HUES64 (cell line): ENCODE measurements around the gene CFAP58.
A peak's percentile ranks its signal among the peaks of the same experiment; 100 is the strongest.

Source experiments
- H3K27ac ChIP-seq: 2 replicates; pipeline ENCODE4 v1.7.0; 2013; ENCODE audit warnings: low read depth, low read length, inconsistent platforms
- H3K27me3 ChIP-seq: 2 replicates; pipeline ENCODE4 v1.6.1; 2013; ENCODE audit warnings: mild to moderate bottlenecking, low read length; ENCODE audit not compliant: insufficient read depth
- H3K36me3 ChIP-seq: 2 replicates; pipeline ENCODE4 v1.6.1; 2013; ENCODE audit warnings: mild to moderate bottlenecking, low read length; ENCODE audit not compliant: insufficient read depth
- H3K4me1 ChIP-seq: 2 replicates; pipeline ENCODE4 v1.6.1; 2013; ENCODE audit warnings: mild to moderate bottlenecking, low read length, moderate library complexity; ENCODE audit not compliant: insufficient read depth
- H3K4me3 ChIP-seq: 2 replicates; pipeline ENCODE4 v1.5.1; 2013; ENCODE audit warnings: mild to moderate bottlenecking, low read length, moderate library complexity
- H3K9ac ChIP-seq: 2 replicates; pipeline ENCODE4 v1.6.1; 2013; ENCODE audit warnings: mild to moderate bottlenecking, low read depth, low read length
- H3K9me3 ChIP-seq: 2 replicates; pipeline ENCODE4 v1.6.1; 2013; ENCODE audit warnings: low read depth, low read length; ENCODE audit not compliant: insufficient read depth
- WGBS: fragments of 150-250, 120-280 bp; methylation state at CpG from one replicate; pipeline ENCODE4 v1.1.7; 2013; ENCODE audit warnings: missing lambda C conversion rate; 5-methylcytosine and 5-hydroxymethylcytosine counted together

Gene CFAP58

DNA sequence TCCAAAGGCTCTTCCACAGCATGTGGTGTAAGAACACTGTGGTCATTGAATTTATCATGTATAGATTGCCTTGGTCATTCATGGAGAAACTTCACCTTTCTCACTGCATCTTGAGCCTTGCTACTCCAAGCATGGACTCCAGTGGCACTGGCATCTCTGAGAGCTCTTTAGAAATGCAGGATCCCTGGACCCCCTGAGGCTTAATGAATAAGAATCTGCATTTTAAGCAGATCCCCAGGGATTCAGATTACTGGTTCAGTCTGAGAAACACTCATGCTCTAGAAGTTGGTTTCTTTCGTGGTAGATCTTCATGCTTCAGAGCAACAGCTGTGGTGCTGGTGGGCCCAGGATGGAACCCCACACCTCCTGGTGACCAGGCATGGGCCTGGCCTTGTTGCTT lies 63.2 kb downstream of the CFAP58 start:
- 67% methylated on average over 1 of the region's 1 CpG for WGBS
- H3K4me3 ChIP-seq = no peak overlapping the region
- H3K36me3 ChIP-seq = no peaks in the 10 kb centered on the region
- no peaks in the 10 kb centered on the region for H3K9me3 ChIP-seq
- no peak overlapping the region for H3K27ac ChIP-seq
- no peaks in the 10 kb centered on the region for H3K27me3 ChIP-seq
- H3K4me1 ChIP-seq = 0 out of 2 replicates have a peak, but pooled peaks cover 2% of the 10 kb centered on the region
- H3K9ac ChIP-seq = no peak overlapping the region

DNA sequence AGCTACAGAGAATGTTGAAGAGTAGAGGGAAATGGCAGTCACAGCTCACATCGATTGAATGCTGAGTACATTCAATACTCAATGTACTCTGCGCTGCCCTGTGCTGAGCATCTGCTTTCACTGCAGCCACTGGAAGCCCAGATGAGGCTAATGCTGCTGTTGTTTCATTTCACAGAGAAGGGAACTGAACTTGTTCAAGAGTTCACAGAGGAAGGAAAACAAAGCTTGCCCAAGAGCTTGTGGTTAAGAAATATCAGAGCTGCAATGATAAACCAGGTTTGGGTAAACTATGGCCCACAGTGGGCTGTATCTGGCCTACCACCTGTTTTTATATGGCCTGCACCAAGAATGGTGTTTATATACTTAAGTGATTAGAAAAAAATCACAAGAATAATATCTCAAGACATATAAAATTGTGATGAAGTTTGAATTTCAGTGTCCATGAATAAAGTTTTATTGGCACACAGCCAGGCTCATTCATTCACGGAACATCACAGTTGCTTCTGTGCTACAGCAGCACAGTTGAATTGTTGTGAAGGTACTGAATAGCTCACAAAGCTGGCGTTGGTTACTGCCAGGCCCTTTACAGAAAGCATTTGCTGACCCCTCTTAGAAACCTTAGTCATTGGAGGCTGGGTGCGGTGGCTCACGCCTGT lies 64.1 kb downstream of the CFAP58 start:
- WGBS = 95% methylated on average over 6 of the region's 6 CpGs
- no peak overlapping the region for H3K9ac ChIP-seq
- 0 out of 2 replicates have a peak, but pooled peaks cover 2% of the 10 kb centered on the region for H3K4me1 ChIP-seq
- no peaks in the 10 kb centered on the region for H3K36me3 ChIP-seq
- H3K27me3 ChIP-seq = no peaks in the 10 kb centered on the region
- no peaks in the 10 kb centered on the region for H3K9me3 ChIP-seq
- H3K27ac ChIP-seq = no peak overlapping the region
- H3K4me3 ChIP-seq = no peak overlapping the region

DNA sequence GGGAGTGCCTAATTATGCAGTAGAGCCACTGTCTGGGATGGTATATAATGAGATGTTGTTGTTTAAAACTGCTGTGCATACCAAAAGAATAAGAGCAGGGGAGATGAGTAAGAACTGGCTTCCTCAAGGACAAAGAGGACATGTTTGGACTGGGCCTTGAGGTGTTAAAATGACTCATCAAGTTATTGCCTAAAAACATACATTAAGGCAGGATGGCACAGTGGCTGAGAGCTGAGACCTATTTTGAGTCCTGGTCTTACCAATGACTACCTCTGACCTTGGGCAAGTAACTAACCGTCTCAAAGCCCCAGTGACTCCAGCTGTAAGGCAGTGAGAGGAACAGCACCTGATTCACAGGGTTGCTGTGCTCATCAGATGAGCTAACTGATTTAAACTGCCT lies 71.1 kb downstream of the CFAP58 start:
- 88% methylated on average over 1 of the region's 1 CpG for WGBS
- peaks cover 10% of the 10 kb centered on the region for H3K4me1 ChIP-seq
- no peaks in the 10 kb centered on the region for H3K36me3 ChIP-seq

DNA sequence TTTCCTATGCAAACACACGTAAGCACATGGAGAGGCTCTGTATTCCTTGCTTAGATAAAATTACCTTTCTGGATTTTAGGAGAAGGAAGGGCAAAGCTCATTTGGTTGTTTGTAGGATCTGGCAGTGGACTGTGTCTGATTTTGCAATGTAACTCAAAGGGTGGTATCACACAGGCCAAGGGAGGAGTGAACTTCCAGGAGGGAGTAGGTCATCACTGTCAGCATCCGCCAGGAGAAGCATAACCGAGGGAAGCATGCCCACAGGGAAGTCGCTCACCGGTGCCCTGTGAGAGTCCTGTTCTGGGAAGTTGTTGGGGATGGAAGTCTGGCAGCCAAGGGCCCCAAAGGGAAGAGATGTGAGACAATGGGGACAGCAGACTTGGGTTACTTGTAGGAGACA lies 74.4 kb downstream of the CFAP58 start:
- peaks cover 18% of the 10 kb centered on the region for H3K4me1 ChIP-seq
- WGBS = 93% methylated on average over 5 of the region's 5 CpGs
- H3K9me3 ChIP-seq = no peaks in the 10 kb centered on the region
- no peaks in the 10 kb centered on the region for H3K36me3 ChIP-seq
- H3K27ac ChIP-seq = no peak overlapping the region
- H3K27me3 ChIP-seq = no peaks in the 10 kb centered on the region
- no peak overlapping the region for H3K9ac ChIP-seq
- H3K4me3 ChIP-seq = no peak overlapping the region

More for the DNA sequence above, 71.1 kb downstream of the CFAP58 start:
- H3K4me3 ChIP-seq = no peak overlapping the region
- no peaks in the 10 kb centered on the region for H3K9me3 ChIP-seq
- H3K27ac ChIP-seq = no peak overlapping the region
- H3K9ac ChIP-seq = no peak overlapping the region
- H3K27me3 ChIP-seq = no peaks in the 10 kb centered on the region

DNA sequence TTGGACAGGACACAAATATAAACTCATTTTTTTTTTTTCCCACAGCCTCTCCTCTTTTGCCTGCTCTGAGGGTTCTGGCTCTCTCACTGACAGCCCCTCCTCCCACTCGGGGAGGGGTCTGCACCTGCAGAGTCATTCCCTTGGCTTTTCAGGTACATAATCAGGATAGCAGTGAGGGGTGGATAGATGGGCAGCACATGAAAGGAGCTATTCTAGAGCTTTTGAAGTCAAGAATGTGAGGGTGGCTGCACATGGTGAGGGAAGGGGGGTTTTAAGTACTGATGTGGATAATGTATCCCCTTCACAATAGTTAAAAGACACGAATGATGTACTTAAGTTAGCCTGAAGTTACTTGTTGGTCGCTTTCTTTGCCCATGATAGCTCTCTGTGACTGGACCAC lies 76.2 kb downstream of the CFAP58 start:
- Histone ChIP-seq H3K9me3 (no peaks in the 10 kb centered on the region), H3K36me3 (no peaks in the 10 kb centered on the region), H3K4me3 (no peak overlapping the region), H3K27ac (peak overlapping the region; percentile 10; the same call in 1 of the 2 replicates), H3K4me1 (peaks cover 18% of the 10 kb centered on the region), H3K27me3 (no peaks in the 10 kb centered on the region), H3K9ac (no peak overlapping the region)
- 11% methylated on average over 3 of the region's 3 CpGs for WGBS

DNA sequence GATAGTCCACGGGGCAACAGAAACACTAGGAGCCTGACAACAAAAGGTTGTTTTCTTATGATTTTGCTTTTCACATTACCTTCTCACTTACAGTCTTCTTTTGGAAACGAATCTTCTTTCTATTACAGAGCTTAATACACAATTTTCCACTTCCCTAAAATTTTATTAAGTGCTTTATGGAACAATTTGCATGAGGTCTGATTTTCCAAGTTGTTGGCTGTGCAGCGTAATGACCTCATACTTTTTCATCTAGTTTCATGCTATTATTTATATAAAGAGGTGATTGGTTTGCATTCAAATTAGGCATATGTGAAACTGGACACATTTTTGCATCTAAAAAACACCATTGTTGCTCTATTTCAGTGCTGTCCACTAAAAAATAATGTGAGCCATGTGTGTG lies 76.7 kb downstream of the CFAP58 start:
- Histone ChIP-seq H3K36me3 (no peaks in the 10 kb centered on the region), H3K9ac (no peak overlapping the region), H3K27me3 (no peaks in the 10 kb centered on the region), H3K4me1 (peaks cover 18% of the 10 kb centered on the region), H3K27ac (no peak overlapping the region; the same call in 1 of the 2 replicates), H3K4me3 (no peak overlapping the region), H3K9me3 (no peaks in the 10 kb centered on the region)
- 67% methylated on average over 3 of the region's 3 CpGs for WGBS

DNA sequence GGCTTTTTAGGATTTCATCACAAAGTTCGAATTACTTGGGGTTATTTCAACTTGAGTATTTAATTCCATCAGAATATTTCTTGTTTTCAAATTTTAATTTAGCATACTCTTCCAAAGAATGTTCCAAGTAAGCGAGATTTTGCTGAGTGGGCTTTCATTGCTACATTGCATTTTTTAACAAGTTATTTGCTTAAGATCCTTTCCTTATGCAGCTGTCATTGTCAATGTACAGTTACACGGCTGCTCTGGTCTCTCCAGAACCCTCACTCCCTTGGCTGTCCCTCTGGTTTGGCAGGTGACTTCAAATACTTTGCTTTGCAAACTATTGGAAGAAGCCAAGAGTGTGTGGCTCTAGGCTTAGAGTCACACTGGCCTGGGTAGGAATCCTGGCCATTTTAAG lies 80.0 kb downstream of the CFAP58 start:
- Histone ChIP-seq H3K9me3 (no peaks in the 10 kb centered on the region), H3K27ac (no peak overlapping the region), H3K9ac (no peak overlapping the region), H3K4me1 (peaks cover 18% of the 10 kb centered on the region), H3K27me3 (no peaks in the 10 kb centered on the region), H3K36me3 (no peaks in the 10 kb centered on the region), H3K4me3 (no peak overlapping the region)
- 90% methylated on average over 2 of the region's 3 CpGs for WGBS

DNA sequence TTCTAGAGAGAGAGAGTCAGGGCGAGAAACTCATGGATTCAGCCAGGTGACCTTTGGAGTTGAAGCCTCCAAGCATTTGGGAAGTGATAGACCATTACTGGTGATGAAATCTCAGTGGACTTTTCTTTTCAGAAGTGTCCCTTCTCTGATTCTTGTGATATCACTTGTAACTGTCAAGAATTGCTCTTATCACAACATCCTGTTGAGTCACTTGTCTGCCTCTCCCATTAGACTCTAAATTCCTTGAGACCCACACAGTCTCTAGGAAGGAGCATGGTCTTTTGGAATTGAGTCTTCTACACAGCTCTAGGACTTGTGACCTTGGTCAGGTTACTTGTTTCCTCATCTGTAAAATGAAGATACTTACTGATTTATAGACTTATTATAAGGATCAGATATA lies 81.0 kb downstream of the CFAP58 start:
- Histone ChIP-seq H3K4me1 (peaks cover 11% of the 10 kb centered on the region), H3K9me3 (no peaks in the 10 kb centered on the region), H3K27me3 (no peaks in the 10 kb centered on the region), H3K27ac (no peak overlapping the region), H3K9ac (no peak overlapping the region), H3K4me3 (no peak overlapping the region), H3K36me3 (no peaks in the 10 kb centered on the region)
- 94% methylated on average over 1 of the region's 1 CpG for WGBS

DNA sequence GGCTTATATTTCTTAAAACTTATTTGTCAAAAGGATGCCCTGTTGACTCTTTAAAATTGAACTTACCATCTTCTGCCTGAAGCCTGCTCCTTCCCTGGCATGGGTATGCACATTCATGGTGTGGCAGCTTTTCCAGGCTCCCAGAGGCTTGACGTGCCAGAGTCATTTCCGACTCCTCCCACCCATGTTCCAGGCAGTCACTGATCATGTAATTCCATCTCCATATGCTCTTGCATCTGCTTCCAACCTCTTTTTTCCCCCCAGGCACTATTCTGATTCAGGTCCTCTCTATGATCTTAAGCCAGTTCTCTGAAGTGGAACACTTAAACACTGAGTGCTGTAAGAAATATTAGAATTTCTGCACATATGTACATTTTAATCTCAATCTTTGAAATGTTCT lies 82.2 kb downstream of the CFAP58 start:
- Histone ChIP-seq H3K4me3 (no peak overlapping the region), H3K27ac (no peak overlapping the region), H3K9ac (no peak overlapping the region), H3K27me3 (no peaks in the 10 kb centered on the region), H3K9me3 (no peaks in the 10 kb centered on the region), H3K36me3 (no peaks in the 10 kb centered on the region), H3K4me1 (no peaks in the 10 kb centered on the region)
- WGBS = 88% methylated on average over 2 of the region's 2 CpGs

DNA sequence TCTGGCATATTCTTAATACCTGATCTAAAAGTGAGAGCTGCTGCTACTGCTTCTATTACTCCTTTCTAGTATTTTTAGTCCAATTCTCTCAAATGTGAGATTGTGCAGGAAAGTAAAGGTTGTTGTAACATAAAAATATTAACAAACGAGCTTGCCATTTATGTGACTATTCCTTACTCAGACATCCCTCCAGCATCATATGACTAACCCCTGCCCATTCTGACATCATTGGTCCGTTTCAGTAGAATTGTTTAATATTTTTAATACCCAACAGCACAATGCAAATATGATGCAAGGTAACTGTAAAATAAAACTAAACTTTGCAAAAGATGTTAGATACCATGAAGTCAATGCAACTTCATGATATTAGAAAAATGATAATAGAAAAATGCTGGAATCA lies 83.6 kb downstream of the CFAP58 start:
- H3K9me3 ChIP-seq = no peaks in the 10 kb centered on the region
- no peak overlapping the region for H3K9ac ChIP-seq
- H3K4me3 ChIP-seq = no peak overlapping the region
- WGBS = 83% methylated on average over 1 of the region's 2 CpGs
- no peaks in the 10 kb centered on the region for H3K27me3 ChIP-seq
- H3K36me3 ChIP-seq = no peaks in the 10 kb centered on the region
- no peak overlapping the region for H3K27ac ChIP-seq
- H3K4me1 ChIP-seq = no peaks in the 10 kb centered on the region

DNA sequence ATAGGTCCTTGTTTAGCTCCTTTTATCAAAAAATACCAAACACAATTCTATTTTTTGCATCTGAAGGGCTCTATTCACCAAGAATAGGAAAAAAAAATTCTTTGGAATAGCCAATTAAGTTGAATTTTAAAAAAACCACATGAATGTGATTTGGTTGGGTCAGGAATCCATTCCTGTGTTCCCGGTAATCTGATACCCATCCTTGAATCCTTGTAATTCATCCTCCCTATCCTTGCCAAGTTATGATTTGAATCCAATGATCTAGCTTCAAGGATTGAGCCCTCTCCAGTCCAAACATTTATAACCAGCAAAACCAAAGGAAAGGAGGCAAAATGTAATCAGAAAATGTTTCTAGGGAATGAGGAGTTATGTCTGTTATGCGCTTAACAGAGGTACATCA lies 86.6 kb downstream of the CFAP58 start:
- no peak overlapping the region for H3K9ac ChIP-seq
- no peaks in the 10 kb centered on the region for H3K4me1 ChIP-seq
- WGBS = 93% methylated on average over 1 of the region's 2 CpGs
- no peaks in the 10 kb centered on the region for H3K9me3 ChIP-seq
- no peaks in the 10 kb centered on the region for H3K27me3 ChIP-seq
- H3K27ac ChIP-seq = no peak overlapping the region
- no peaks in the 10 kb centered on the region for H3K36me3 ChIP-seq
- H3K4me3 ChIP-seq = no peak overlapping the region
